Esophagus mucosa (tissue), 1 donor: ENCODE results near the gene TBC1D22A. TPM values are rescaled to one million over a fixed set of nuclear protein-coding genes. Genes with fewer than 3 reads are reported as not detected.

Source experiments
- ATAC-seq: fragments of 200-7000 bp; cut with Tn5 transposase; one replicate; pipeline ENCODE4 v1.9.1; 2020
- total RNA-seq: library from RNA; stranded (reverse); gene quantifications from one replicate; pipeline ENCODE4 v1.2.4, GENCODE V29; 2023
- donor health status: DM: yes; HTN: yes; CAD: no.

TBC1D22A gene
- total RNA-seq, 1 donor from 2014 or later: 21.4 TPM

DNA sequence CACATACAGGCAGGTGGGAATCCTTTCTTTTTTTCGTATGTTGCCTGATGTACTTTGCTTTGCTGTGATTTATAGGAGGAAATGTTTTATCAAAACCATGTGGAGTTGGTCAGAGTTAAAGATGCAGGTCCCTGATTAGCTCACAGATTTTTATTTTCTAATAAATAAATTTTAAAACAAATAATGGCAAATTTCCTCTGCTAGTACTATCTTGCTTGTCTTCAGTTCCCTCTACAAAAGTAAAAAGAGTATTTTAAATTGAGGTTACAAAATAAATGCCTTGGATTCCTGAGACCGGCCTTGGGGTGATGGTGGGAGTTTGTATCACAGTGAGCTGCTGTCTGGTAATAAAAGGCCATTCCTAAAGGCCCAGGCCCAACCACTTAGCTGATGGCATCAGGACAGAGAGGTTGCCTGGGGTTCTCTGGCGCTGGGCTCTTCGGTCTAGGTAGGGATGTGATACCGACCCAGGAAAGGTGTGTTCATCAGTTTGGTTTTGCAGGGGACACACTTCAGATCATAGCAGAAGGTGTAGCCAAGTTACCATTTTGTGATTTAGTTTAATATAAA, 129.0 kb downstream of the TBC1D22A start:
- no peak for ATAC-seq

DNA sequence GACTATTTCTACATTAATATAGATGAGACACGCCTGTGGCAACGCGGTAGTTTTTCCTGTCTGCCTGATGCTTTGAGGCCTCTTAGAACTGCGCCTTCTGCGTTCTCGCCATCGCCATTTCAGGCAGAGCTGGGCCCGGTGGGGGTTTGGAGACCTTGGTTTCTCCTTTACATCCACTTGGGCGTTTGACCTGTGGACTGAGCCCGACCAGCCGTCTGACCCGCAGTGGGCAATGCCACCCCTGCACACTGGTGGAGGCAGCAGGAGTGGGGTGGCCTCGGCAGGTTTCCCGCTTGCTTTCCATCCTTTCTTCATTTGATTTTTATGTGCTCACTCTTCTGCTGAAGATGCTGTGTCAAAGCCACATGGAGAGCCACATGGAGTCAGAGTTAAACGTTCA, 130.4 kb downstream of the TBC1D22A start:
- no peak for ATAC-seq

DNA sequence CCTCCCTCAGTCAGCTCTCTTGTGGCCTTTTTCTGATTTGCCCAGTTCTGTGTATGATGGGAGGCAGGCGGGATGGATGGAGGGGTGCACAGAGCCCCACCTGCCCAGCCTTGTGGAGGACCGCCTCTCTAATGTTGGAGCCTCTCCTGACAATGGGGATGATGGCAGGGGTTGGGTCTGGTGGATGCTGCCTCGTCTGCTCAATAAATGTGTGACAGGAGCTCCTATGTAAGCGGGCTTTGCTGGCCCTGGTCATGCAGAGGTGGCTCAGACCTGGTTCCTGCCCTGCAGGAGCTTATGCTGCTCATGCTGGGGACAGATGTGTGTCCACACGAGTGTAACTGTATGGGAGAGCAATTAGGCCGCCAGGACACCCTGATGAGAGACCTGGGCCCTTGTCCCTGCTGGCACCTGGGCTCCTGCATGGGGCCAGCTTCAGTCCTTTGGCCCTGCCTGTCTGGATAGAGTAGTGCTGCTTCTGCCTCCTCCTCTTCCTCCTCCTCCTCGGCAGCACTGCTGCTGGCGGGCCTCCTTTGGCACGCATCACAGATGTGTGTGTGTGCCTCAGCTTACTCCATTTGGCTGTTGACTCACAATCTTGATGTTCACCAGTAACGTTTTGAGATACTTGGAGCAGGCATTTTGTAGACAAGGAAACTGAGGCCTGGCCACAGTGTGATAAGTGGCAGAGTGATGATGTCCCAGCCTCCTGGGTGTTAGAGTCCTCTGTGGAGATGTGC, 131.0 kb downstream of the TBC1D22A start:
- ATAC-seq: no peak

DNA sequence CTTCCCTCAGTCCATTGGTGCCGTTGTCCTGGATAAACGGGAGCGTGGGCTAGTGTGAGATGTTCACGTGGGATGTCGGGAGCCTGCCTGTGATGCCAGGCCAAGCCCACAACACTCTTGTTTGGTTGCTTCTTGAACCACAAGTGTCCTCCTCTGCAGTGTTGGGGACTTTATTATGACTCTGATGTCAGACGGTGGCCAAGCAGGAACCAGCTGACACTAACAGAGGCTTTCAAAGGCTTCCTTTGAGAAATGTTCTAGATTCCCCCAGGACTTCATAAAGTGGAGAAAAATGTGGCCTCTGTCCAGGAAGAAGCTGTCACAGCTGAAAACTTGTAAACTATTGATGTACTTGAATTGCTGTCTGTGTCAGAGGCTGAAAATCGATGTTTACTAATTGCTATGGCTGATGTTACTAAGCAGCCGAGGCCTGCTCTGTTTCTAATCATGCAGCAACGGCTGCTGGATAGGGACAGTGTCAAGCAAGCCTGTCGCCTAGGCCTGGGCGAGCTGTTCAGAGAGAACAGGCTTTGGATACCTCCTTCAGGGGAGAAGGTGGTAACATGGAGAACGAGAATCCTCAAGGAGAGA, 131.7 kb downstream of the TBC1D22A start:
- no peak for ATAC-seq

DNA sequence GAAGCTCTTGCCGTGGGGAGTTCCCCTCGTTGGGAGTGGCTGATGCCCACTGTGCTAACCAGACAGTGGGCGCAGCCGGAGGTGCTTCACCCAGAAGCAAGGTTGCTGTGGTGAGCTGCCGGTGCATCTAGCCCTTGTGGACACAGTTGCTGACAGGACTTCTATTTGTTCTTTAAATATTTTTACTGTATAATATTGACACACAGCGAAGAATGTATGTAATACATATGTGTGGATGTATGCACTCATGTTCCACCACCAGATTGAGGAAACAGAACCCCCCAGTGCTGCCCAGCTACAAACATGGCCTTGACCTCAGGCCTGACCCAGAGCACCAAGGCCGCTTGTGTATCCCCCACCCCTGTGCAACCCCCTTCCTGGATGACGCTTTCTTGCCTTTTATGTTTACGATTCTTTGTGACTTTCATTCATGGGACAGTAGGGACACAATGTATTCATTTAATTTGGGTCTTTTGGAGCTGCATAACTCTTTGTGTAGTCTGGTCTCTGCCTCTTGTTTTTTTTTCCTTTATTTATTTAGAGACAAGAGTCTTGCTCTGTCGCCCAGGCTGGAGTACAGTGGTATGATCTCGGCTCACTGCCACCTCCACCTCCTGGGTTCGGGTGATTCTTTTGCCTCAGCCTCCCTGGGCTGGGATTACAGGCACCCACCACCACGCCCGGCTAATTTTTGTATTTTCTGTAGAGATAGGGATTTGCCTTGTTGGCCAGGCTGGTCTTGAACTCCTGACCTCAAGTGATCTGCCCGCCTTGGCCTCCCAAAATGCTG, 132.6 kb downstream of the TBC1D22A start:
- no peak for ATAC-seq

DNA sequence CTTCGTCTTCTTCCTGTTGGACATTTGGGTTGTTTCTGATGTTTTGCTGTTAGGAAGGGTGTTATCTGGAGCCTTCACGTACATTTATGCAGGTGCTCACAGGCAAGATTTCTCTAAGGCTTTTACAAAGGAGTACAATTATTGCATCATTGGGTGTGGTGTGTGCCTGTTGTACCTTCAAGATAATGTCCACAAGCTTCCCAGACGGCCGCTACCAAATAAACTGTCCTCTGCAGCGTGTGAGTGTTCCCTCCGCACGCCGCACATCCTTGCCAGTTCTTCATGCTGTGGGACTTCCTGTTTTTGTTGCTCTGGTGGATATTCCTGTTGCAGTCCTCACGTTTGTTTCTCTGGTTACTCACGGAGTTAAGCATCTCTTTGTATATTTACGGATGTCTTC, 133.3 kb downstream of the TBC1D22A start:
- ATAC-seq: no peak

DNA sequence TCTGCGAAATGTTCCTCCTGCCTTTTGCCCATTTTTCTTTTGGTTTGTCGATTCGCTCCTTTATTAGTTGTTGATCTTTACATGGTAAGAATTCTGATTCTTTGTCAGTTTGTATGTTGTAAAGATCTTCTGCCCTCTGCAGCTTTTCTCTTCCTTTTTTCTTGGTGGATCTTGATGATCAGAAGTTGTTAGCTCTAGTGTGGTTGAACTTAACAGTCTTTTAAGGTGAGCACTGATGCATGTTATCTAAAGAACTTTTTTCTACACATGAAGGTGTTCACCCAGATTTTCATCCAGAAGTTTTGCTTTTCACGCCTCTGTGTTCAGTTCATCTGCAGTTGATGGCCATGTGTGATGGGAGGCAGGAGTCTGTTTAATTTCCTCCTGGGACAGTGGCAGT, 133.7 kb downstream of the TBC1D22A start:
- no peak for ATAC-seq

DNA sequence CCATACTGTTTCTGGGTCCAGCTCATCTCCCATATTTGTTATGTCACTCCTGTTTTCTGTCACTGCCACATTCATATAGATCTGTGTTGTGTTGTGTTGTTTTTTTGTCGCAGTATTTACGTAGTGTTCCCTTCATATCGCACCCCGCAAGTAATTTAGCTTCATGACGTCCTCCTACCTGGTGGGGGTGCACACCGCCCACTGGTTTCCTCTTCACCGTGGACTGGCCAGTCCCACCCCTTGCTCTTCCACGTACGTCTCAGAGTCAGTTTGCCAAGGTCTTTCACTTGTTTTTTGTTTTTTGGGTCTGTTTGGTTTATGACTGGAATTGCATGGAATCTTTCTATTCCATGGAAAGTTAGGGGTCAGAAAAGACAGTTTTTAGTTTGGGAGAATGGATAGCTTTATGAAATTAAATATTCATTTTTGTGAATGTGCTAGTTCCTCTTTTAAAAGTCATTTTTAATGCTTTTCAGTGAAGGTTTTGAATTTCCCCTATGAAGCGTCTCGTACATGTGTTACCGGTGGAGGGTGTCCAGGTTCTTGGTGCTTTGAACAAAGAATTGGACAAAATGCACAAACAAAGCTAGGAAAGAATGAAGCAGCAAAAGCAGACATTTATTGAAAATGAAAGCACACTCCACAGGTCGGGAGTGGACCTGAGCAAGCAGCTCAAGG, 134.3 kb downstream of the TBC1D22A start:
- no peak for ATAC-seq

DNA sequence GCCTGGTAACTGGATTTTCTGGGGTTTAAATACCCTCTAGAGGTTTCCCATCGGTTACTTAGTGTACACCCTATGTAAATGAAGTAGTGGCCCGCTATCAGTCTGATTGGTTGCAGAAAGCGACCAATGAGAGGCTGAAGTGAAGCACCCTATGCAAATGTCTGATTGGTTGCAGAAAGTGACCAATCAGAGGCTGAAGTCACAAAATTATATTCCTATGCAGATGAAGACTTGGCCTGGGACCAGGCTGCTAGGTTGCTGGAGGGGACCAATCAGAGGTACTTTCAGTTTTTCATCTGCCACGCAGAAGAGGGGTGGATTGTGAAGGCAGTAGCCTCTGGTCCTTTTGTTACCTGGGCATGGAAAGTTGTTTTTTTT, 134.8 kb downstream of the TBC1D22A start:
- ATAC-seq: no peak

DNA sequence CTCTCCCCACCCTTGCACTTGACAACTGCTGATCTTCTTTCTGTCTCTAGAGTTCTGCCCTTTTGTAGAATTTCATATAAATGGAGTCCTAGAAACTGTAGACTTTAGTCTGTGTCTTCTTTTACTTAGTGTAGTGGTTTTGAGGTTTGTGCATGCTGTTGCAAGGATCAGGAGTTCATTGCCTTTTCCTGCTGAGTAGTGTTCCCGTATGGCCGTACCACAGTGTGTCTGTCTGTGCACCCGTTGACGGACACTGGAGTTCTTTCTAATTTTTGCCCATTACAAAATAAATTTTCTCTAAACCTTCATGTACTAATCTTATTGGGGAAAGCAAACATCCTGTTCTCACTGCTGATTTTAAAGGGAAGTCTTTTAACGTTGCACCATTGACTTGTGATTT, 138.1 kb downstream of the TBC1D22A start:
- ATAC-seq: no peak

DNA sequence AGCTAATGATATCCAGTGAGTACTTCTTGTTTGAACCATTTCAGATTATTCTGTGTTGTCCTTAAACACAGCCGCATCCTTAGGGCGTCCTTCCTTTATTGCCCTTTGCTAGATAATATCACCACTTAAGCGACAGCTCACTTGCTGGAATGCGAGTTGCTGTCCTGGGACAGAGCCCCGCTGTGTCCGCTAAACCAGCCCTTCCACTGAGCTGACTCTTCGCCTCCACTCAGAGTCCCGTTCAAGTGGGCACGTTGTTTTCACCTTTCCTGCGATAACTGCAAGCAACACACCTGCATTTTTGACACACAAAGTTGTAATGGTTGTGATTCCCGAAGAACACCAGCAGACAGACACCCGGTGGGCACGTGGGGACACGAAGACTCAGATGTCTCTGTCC, 140.0 kb downstream of the TBC1D22A start:
- no peak for ATAC-seq

DNA sequence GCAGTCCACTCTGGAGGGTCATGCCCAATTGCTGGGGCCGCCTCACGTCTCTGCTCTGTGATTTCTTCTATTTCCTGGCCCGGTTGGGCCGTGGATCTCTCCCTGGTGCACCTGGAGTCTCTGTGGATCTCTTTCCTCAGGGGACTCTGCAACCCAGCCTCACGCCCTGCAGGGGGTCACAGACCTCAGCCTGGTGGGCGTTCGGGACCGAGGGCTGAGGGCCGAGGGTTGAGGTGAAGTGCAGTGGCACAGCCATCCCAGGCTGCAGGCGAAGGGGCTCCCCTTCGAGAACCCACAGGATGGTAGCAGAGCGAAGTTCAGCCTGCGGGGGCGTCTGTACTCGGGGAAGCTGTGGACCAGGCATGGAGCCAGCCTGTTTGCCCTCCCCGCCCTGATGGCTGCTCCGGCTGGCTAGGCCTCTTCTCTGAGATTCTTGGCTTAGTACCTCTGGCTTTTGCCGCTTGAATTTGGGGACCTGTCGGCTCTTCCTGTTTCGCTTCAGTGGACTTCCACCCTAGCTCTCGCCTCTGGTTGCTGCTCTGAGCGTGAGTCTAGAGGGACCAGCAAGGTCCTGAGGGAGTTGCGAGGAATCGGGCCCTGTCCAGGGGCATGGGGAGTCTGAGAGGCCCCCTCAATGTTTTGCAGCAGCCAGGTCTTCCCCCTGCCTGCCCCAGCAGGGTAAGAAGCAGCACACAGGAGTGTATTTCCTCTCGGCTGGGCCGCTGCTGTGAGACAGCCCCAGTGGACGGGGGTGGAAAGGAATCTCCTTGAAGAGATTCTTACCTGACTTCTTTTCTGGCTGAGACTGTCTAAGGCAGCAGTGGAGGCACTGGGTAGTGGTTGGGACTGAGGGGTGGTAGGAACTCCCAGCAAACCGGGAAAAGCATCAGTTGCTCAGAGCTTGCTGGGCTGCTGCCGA, 140.8 kb downstream of the TBC1D22A start:
- no peak for ATAC-seq

DNA sequence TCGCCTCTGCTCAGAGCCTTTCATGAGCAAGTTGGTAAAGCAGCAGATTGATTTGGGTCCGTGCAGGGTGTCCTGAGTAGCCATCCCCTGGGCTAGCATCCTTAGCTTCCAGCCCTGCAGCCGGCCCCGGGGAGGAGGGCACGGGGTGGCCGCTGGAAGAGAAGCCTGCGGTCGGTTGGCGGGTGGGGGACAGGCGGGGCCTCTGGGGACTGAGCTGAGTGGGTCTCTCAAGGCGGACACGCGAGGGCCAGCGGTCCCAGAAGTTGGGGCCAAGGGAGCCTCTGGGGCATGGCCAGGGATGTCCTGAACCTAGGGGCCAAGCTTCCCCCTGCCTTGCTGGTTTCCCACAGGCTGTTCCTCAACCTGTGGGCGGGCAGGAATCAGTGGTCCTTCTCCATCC, 143.0 kb downstream of the TBC1D22A start:
- ATAC-seq: peak; percentile 15

DNA sequence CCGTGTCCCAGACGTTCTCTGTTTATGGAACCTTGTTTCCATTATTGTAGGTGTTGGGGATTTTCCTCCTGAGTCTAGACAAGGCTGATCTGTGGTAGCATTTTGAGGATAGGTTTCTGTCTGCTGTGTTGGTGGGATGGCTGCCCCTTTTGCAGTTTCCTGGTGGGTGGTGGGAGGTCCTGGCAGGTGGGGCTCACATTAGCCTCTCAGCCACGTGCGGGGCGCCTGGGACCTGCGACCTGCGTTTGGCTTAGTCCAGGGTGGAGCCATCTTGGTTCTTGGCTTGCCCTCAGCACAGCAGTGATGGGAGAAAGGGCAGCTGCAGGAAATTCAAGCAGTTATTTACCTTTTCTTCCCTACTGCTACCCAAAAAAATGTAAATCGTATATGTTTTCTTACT, 143.4 kb downstream of the TBC1D22A start:
- no peak for ATAC-seq

DNA sequence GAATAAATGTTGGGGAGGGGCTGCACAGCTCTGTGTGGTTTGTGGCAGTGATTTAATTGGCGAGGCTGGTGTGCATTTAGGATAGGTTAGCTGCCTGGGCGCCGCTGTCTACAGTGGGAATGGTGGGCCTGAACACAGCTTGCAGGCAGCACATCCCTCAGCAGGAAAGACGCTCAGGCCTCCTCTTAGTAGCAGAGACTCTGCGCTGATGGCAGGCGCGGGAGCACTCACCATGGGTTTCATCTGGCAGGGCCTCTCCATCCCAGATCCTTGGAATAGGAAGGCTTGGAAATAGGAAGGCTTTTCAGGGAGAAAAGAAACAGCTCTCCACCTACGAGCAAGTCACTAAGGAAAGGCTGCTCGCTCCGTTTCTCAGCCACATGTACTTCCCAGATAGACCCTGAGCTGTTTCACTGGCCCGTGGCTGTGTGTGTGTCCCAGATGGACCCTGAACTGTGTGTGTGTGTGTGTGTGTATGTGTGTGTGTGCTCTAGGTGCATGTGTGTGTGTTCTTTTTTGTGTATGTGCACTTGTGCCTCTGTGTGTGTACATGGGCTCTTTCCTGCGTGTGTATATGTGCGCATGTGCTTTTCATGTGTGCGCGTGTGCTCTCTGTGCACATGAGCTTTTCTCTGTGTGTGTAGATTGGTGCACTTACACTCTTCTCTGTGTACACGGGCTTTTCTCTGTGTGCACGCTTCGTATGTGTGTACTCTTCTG, 144.0 kb downstream of the TBC1D22A start:
- ATAC-seq: no peak

DNA sequence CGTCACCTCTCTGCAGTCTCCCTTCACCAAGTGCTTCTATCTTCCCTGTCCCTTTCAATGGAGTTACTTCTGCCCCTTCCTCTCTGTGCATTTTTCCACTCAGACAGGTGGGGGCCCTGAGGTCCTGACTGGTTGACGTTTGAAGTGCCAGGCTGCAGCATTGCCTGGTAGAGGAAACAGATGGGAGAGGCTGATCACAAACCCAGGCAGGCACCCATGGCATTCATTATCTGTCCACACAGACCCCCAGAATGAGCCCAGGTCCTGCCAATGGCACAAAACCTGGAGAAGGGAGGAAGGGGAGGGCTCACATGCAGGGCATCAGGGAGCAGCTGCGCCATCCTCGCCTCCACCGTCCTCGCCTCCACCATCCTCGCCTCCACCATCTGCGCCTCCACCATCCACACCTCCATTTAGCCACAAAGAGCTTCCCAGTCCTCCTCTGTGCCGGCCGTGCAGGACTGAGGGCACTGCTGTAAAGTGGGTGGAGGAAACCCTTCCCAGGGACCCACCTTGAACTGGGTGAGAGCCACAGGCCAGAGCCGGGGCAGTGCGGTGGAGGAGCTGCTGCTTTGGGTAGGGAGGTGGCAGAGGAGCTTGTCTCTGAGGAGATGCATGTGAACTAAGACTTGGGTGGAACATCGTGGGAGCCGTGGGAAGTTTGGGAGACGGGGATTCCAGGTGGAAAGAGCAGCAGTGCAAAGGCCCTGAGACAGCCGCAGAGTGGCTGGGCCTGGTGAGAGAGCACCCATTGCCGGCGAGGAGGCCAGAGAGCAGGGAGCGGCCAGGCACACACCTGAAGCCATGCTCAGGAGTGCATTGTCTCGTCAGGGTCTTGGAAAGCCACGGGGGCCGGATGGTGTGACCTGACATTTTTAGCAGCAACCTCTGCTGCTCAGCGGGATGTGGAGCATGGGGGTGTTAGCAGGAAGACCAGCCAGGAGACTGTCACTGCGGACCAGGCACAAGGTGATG, 145.1 kb downstream of the TBC1D22A start:
- ATAC-seq: no peak

DNA sequence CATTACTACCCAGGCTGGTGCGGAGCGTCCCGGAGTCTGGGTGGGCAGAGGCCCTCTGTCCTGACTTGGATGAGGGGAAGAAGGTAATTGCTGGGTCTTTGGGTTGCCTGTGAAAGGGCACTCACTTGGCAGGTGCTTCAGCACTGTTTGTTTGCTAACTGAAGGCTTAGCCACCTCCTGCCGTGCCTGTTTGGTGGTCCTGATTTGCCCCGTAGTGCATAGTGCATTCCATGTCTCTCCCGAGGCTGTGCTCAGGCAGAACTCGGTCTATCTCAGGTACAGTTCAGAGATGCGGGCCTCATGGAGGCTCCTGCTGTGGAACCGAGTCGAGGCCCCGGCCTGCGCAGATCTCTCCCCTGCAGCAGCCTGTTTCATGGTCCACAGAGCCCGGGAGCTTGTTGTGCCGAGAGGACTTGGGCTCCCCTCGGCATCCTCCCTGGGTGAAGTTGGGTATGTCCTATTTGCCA, 146.2 kb downstream of the TBC1D22A start:
- no peak for ATAC-seq

DNA sequence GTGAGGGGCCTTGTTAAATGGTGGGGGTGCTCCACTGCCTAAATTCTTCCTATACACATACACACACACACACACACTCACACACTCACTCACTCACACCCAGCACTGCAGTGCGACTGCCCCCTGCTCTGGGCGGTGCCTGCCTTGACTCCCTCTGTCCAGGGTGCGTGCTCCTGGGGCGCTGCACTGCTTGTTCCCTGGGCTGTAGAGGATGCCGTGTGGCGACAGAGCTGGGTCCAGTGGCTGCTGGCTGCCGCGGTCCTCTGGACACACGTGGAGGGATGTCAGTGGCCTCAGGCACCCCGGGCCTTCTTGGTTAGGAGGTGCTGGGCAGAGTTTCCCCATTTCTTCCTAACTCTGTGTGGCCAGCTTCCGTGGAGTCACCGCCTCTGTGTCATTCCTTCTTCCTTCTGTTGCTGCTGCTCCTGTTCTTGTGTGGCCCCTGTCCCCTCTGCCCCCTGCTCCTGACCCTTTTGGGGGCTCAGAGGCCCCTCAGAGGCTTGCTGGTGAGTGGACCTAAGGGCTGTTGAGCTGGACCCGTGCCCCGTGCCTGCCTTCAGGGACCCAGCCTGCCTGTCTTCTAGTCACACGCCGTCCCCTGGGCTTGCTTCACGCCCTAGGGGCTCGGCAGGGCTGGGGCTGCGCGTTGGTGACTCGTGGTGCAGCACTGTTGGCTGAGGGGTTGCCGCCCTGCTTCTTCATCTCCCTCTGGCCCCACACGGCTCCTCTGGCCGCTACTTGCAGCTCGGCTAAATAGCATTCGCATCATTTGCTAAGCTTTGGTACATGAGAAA, 147.0 kb downstream of the TBC1D22A start:
- no peak for ATAC-seq

DNA sequence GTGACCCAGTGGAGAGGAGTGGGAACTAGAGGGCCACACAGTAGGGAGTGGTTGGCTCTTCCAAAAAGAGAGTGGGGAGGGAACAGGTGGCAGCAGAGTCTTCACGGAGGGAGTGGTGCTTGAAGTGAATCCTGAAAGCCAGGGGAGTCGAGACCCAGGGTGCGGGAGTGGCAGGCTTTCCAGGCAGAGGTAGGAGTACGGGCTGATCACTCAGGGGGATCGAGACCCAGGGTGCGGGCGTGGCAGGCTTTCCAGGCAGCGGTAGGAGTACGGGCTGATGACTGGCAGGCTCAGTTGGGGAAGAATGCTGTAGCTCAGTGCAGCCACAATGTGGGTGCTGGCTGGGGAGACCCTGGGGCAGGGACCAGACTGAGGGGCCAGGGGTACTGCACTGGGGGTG, 148.2 kb downstream of the TBC1D22A start:
- no peak for ATAC-seq
